HCT116 (cell line): ENCODE data around the gene NEUROG3. TPM values are rescaled to one million over a fixed set of nuclear protein-coding genes. Genes with fewer than 3 reads are reported as not detected.

Experiments used
- ATAC-seq: fragments of 200-7000 bp; cut with Tn5 transposase; 2 replicates; pipeline ENCODE4 v1.9.1; 2020; ENCODE audit warnings: mild to moderate bottlenecking, moderate library complexity
- BruUV-seq: library from RNA; stranded (reverse); fragments of 400-500 nt; replicated peaks from 2 replicates; lab custom pipeline; 2021; lab: Mats Ljungman, UMichigan
- CTCF ChIA-PET: fragments of 300-600 bp; sonication (Branson Sonifier 250); formaldehyde crosslinking; loops from one replicate; lab custom pipeline; 2021; ENCODE audit warnings: antibody characterized with exemption; lab: Charles Lee
- POLR2A ChIA-PET: fragments of 300-600, 350-600 bp; sonication (Branson Sonifier 250); formaldehyde crosslinking; loops from one replicate; lab custom pipeline; 2021; ENCODE audit warnings: antibody characterized with exemption; lab: Charles Lee
- RAD21 ChIA-PET, 2 experiments: fragments of 300-600 bp; sonication (Branson Sonifier 250); formaldehyde crosslinking; loops; one replicate each; lab custom pipeline; 2023; ENCODE audit warnings: low total read pairs in 2 of 2; ENCODE audit not compliant: uncharacterized antibody in 2 of 2, unreplicated experiment in 2 of 2, low non-redundant PET in 1 of 2; lab: Charles Lee
- DNase-seq: peaks from one replicate; pipeline ENCODE4 v3.0.0-alpha.2; 2010; ENCODE audit warnings: low read depth, low spot score
- H2AFZ ChIP-seq: fragments of 200-600 bp; shearing (Covaris generic), sonication (generic); 2 replicates; pipeline ENCODE4 v1.6.1; 2017; ENCODE audit warnings: low read depth, mixed run types, mixed read lengths, antibody characterized with exemption, low read length; ENCODE audit not compliant: poor library complexity, severe bottlenecking
- H3K27ac ChIP-seq: 2 replicates; pipeline ENCODE4 v1.5.1; 2012; ENCODE audit warnings: low read depth, low read length
- H3K27me3 ChIP-seq: fragments of 200-600 bp; sonication (generic); 2 replicates; pipeline ENCODE4 v1.6.1; 2016; ENCODE audit warnings: mixed run types, low read length, mixed read lengths; ENCODE audit not compliant: insufficient read depth
- H3K36me3 ChIP-seq, 2 experiments: fragments of 200-500 bp in 1 of 2; fragments of 200-600 bp in 1 of 2; sonication (Bioruptor generic) in 1 of 2; sonication (generic) in 1 of 2; 2 replicates each; pipeline versions ENCODE4 v1.5.1 to v1.6.1; 2014 to 2016; ENCODE audit warnings: low read length in 2 of 2, inconsistent platforms in 1 of 2, mixed read lengths in 1 of 2, mixed run types in 1 of 2; ENCODE audit not compliant: insufficient read depth in 2 of 2, control insufficient read depth in 1 of 2
- H3K4me1 ChIP-seq, 2 experiments: fragments of 200-600 bp in 1 of 2; sonication (generic) in 1 of 2; 2 replicates each; pipeline versions ENCODE4 v1.5.1 to v1.6.1; 2012 to 2017; ENCODE audit warnings: low read length in 2 of 2, inconsistent platforms in 1 of 2, mild to moderate bottlenecking in 1 of 2, mixed read lengths in 1 of 2, mixed run types in 1 of 2, moderate library complexity in 1 of 2; ENCODE audit not compliant: insufficient read depth in 2 of 2, control insufficient read depth in 1 of 2
- H3K4me2 ChIP-seq: fragments of 200-600 bp; sonication (generic); 2 replicates; pipeline ENCODE4 v1.6.1; 2017; ENCODE audit warnings: mixed run types, low read length, mixed read lengths
- H3K4me3 ChIP-seq, 2 experiments: fragments of 200-600 bp in 1 of 2; sonication (generic) in 1 of 2; replicated peaks in 1 of 2; 2 replicates each; pipeline ENCODE4 v1.5.1; 2011 to 2016; ENCODE audit warnings: low read length in 2 of 2, control low read depth in 1 of 2, low read depth in 1 of 2, mild to moderate bottlenecking in 1 of 2, mixed read lengths in 1 of 2, mixed run types in 1 of 2
- H3K79me2 ChIP-seq: fragments of 200-600 bp; sonication (generic); 2 replicates; pipeline ENCODE4 v1.6.1; 2017; ENCODE audit warnings: mild to moderate bottlenecking, mixed run types, low read length, moderate library complexity, mixed read lengths; ENCODE audit not compliant: insufficient read depth
- H3K9ac ChIP-seq: fragments of 200-600 bp; sonication (generic); 2 replicates; pipeline ENCODE4 v1.6.1; 2016; ENCODE audit warnings: low read length, mixed read lengths
- H3K9me2 ChIP-seq: fragments of 200-600 bp; sonication (generic), shearing (Covaris generic); 2 replicates; pipeline ENCODE4 v1.6.1; 2017; ENCODE audit warnings: mixed run types, mild to moderate bottlenecking, moderate library complexity; ENCODE audit not compliant: insufficient read depth
- H3K9me3 ChIP-seq, 2 experiments: fragments of 200-500 bp in 1 of 2; fragments of 200-600 bp in 1 of 2; sonication (Bioruptor generic) in 1 of 2; sonication (generic) in 1 of 2; 2 replicates each; pipeline ENCODE4 v1.6.1; 2014 to 2017; ENCODE audit warnings: low read length in 2 of 2, mixed read lengths in 2 of 2, inconsistent platforms in 1 of 2, low read depth in 1 of 2, mild to moderate bottlenecking in 1 of 2, mixed run types in 1 of 2, moderate library complexity in 1 of 2; ENCODE audit not compliant: control insufficient read depth in 1 of 2, insufficient read depth in 1 of 2
- H4K20me1 ChIP-seq: fragments of 200-600 bp; sonication (generic), shearing (Covaris generic); 2 replicates; pipeline ENCODE4 v1.6.1; 2017; ENCODE audit warnings: mixed run types, mild to moderate bottlenecking, moderate library complexity; ENCODE audit not compliant: insufficient read depth
- CBX3 ChIP-seq: IDR thresholded peaks from 2 replicates; pipeline ENCODE4 v1.6.1; 2012; ENCODE audit warnings: low read depth
- CEBPB ChIP-seq: IDR thresholded peaks from 2 replicates; pipeline ENCODE4 v1.6.1; 2012; ENCODE audit warnings: low read depth
- ELF1 ChIP-seq: IDR thresholded peaks from 2 replicates; pipeline ENCODE4 v1.6.1; 2012; ENCODE audit warnings: low read depth, borderline replicate concordance
- EZH2 ChIP-seq: fragments of 200-600 bp; sonication (generic); IDR thresholded peaks from 2 replicates; pipeline ENCODE4 v1.6.1; 2017; ENCODE audit warnings: antibody characterized with exemption, mixed run types
- EZH2phosphoT487 ChIP-seq: fragments of 200-600 bp; IDR thresholded peaks from 2 replicates; pipeline ENCODE4 v1.6.1; 2018; ENCODE audit warnings: antibody characterized with exemption, borderline replicate concordance
- JUND ChIP-seq: IDR thresholded peaks from 2 replicates; pipeline ENCODE4 v1.6.1; 2012
- TCF7L2 ChIP-seq: IDR thresholded peaks from 2 replicates; pipeline ENCODE4 v1.7.0; 2011; ENCODE audit warnings: borderline replicate concordance, inconsistent platforms; ENCODE audit not compliant: insufficient read depth, insufficient read length; ENCODE audit errors: extremely low read depth
- intact Hi-C: fragments of 100-400 bp; cut with micrococcal nuclease; formaldehyde crosslinking; loops from 2 replicates; pipeline ENCODE4 v1.10.0; 2022
- total RNA-seq: library from RNA; stranded (reverse); gene quantifications from one replicate; pipeline ENCODE4 v1.2.1, GENCODE V29; 2021; ENCODE audit not compliant: unreplicated experiment
- TF ChIP-seq, protein P1 (sequence below), 3 experiments: fragments of 200-600 bp in 1 of 3; sonication (generic) in 1 of 3; IDR thresholded peaks in 2 of 3; conservative IDR thresholded peaks in 1 of 3; 2 replicates each; pipeline ENCODE4 v1.5.1; 2012 to 2017; ENCODE audit warnings: low read depth in 2 of 3, low read length in 2 of 3, antibody characterized with exemption in 1 of 3, borderline replicate concordance in 1 of 3, control low read depth in 1 of 3, mild to moderate bottlenecking in 1 of 3, mixed read lengths in 1 of 3, mixed run types in 1 of 3, moderate library complexity in 1 of 3; ENCODE audit not compliant: insufficient read depth in 1 of 3

NEUROG3 gene
- total RNA-seq, 1 experiment from 2014 or later: not detected

DNA sequence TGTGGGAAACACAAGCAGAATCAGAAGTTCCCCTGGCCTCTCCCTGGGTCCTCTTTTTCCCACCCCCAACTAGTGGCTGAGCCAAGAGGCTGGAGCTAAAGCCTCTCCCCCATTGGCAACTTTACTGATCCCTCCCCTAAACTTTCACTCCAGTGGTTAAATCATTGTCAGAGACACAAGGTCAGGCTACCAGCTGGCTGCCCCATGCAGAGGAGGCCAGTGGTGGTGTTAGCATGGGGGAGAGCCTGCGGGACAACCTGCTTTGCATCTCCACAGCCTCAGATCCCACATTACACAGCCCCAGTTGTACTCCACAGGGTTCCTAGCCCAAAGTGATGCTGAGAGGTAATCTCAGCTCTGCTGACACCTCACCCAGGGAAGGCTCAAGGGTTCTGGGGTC lies 21.0 kb downstream of the NEUROG3 start:
- no peak overlapping the region for H3K4me2 ChIP-seq
- no peaks in the 10 kb centered on the region for H4K20me1 ChIP-seq
- ChIA-PET CTCF (no interaction called here), POLR2A (no interaction called here), RAD21 (no interaction called here)
- no TSS peak for BruUV-seq
- H2AFZ ChIP-seq: no peak overlapping the region
- DNase-seq: no peak
- ATAC-seq: no peak
- no peaks in the 10 kb centered on the region for H3K36me3 ChIP-seq
- H3K9me3 ChIP-seq: peaks cover 9 to 14% of the 10 kb centered on the region in 2 experiments; a peak in 2 of 4 replicates
- TF ChIP-seq EZH2phosphoT487: no peak
- TF ChIP-seq, protein P1, sequence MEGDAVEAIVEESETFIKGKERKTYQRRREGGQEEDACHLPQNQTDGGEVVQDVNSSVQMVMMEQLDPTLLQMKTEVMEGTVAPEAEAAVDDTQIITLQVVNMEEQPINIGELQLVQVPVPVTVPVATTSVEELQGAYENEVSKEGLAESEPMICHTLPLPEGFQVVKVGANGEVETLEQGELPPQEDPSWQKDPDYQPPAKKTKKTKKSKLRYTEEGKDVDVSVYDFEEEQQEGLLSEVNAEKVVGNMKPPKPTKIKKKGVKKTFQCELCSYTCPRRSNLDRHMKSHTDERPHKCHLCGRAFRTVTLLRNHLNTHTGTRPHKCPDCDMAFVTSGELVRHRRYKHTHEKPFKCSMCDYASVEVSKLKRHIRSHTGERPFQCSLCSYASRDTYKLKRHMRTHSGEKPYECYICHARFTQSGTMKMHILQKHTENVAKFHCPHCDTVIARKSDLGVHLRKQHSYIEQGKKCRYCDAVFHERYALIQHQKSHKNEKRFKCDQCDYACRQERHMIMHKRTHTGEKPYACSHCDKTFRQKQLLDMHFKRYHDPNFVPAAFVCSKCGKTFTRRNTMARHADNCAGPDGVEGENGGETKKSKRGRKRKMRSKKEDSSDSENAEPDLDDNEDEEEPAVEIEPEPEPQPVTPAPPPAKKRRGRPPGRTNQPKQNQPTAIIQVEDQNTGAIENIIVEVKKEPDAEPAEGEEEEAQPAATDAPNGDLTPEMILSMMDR (IDR thresholded peaks at IDR 0.05 in 2 of 3, conservative IDR thresholded peaks at IDR 0.05 in 1 of 3; ENCODE audit: borderline replicate concordance in 1 of 3, insufficient read depth in 1 of 3, low read depth in 2 of 3, low read length in 2 of 3): no peak
- TF ChIP-seq EZH2: no peak
- no peak for TF ChIP-seq CBX3
- no peak for TF ChIP-seq TCF7L2
- TF ChIP-seq ELF1: no peak
- TF ChIP-seq, all 23 proteins: peak for 0
- intact Hi-C loops: no loop called here
- Histone ChIP-seq H3K27me3 (no peaks in the 10 kb centered on the region), H3K27ac (no peak overlapping the region), H3K9me2 (no peaks in the 10 kb centered on the region), H3K9ac (no peak overlapping the region), H3K4me3 (no peak overlapping the region), H3K79me2 (no peaks in the 10 kb centered on the region), H3K4me1 (no peaks in the 10 kb centered on the region)

DNA sequence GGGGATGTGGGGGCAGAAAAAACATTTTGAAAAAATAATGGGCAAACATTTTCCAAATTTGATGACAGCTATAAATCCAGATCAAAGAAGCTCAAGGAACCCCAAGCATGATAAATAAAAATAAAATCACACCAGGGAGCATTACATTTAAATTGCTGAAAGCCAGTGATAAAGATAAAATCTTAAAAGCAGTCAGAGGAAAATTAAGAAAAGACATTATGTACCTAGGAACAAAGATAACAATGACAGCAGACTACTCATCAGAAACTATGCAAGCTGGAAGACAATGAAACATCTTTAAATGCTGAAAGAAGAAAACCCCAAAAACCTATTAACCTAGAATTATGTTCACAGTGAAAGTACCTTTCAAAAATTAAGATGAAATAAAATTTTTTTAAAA lies 23.3 kb downstream of the NEUROG3 start:
- no peaks in the 10 kb centered on the region for H3K9me2 ChIP-seq

More for the DNA sequence above, 23.3 kb downstream of the NEUROG3 start:
- H3K4me2 ChIP-seq: no peak overlapping the region
- H3K79me2 ChIP-seq: no peaks in the 10 kb centered on the region
- no peak for TF ChIP-seq CEBPB
- peak; percentile 64; the same call in 1 of the 2 replicates for TF ChIP-seq CBX3
- TF ChIP-seq, protein P1 (IDR thresholded peaks at IDR 0.05 in 2 of 3, conservative IDR thresholded peaks at IDR 0.05 in 1 of 3; ENCODE audit: borderline replicate concordance in 1 of 3, insufficient read depth in 1 of 3, low read depth in 2 of 3, low read length in 2 of 3): no peak
- no peak for TF ChIP-seq JUND
- no peak for TF ChIP-seq EZH2
- TF ChIP-seq, all 23 proteins: peak for 1
- DNase-seq: no peak
- Histone ChIP-seq H4K20me1 (no peaks in the 10 kb centered on the region), H3K9ac (no peak overlapping the region), H3K4me3 (no peak overlapping the region), H3K27me3 (no peaks in the 10 kb centered on the region), H3K9me3 (peaks cover 9 to 14% of the 10 kb centered on the region in 2 experiments; a peak in 2 of 4 replicates), H3K36me3 (no peaks in the 10 kb centered on the region), H2AFZ (no peak overlapping the region), H3K4me1 (no peaks in the 10 kb centered on the region), H3K27ac (no peak overlapping the region)
- ChIA-PET POLR2A (no interaction called here), RAD21 (no interaction called here), CTCF (no interaction called here)
- BruUV-seq: no TSS peak
- intact Hi-C loops: no loop called here
- ATAC-seq: no peak
